ENCODE measurements around the gene HERC2.

Gene HERC2

DNA sequence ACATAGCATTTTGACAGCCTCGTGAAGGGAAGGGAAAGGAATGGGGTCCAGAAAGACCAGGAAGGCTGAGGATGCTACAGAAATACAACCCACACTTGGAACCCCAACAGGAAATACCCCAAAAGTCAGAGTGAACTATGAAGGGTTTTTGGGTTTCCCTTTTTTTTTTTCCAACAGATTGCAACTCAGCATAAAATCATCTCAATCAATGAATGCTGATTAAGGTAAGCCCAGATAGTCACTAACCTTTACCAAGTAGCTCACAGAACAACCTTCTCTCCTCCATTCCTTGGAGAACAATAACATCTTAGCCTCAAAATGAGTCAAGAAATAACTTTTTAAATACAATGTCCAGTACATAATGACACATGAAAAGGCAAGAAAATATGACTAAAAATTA, 129.2 kb downstream of the HERC2 start:
- no peak for DNase-seq (ENCODE audit: extremely low read depth, low read depth)
- TF ChIP-seq, protein P1, sequence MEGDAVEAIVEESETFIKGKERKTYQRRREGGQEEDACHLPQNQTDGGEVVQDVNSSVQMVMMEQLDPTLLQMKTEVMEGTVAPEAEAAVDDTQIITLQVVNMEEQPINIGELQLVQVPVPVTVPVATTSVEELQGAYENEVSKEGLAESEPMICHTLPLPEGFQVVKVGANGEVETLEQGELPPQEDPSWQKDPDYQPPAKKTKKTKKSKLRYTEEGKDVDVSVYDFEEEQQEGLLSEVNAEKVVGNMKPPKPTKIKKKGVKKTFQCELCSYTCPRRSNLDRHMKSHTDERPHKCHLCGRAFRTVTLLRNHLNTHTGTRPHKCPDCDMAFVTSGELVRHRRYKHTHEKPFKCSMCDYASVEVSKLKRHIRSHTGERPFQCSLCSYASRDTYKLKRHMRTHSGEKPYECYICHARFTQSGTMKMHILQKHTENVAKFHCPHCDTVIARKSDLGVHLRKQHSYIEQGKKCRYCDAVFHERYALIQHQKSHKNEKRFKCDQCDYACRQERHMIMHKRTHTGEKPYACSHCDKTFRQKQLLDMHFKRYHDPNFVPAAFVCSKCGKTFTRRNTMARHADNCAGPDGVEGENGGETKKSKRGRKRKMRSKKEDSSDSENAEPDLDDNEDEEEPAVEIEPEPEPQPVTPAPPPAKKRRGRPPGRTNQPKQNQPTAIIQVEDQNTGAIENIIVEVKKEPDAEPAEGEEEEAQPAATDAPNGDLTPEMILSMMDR (IDR thresholded peaks at IDR 0.05; ENCODE audit: low read depth, low read length, missing control alignments), result no peak
- no peak overlapping the region for H3K4me3 ChIP-seq (replicated peaks; ENCODE audit: low read depth, low read length)

DNA sequence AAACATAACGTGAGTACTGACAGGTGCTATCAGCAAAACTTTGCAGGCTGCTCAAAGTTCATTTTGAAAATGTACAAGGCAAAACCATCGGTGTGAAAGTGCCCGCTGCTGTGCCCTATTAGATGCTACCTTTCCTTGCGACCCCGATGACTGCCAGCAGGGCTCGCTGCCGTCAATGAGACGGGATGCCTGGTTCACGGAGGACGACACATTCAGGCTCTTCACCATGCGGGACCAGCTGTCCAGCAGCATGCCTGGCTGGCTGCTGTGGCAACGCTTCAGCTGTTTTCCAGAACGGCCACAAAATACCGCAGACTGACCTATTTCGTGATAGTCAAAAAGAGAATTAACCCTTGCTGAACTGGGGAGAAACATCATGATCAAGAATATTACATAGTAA, 130.1 kb downstream of the HERC2 start:
- DNase-seq (ENCODE audit: extremely low read depth, low read depth), result peak; percentile 10
- no peak overlapping the region for H3K4me3 ChIP-seq (replicated peaks; ENCODE audit: low read depth, low read length)
- TF ChIP-seq, protein P1 (IDR thresholded peaks at IDR 0.05; ENCODE audit: low read depth, low read length, missing control alignments), result peak; percentile 16

DNA sequence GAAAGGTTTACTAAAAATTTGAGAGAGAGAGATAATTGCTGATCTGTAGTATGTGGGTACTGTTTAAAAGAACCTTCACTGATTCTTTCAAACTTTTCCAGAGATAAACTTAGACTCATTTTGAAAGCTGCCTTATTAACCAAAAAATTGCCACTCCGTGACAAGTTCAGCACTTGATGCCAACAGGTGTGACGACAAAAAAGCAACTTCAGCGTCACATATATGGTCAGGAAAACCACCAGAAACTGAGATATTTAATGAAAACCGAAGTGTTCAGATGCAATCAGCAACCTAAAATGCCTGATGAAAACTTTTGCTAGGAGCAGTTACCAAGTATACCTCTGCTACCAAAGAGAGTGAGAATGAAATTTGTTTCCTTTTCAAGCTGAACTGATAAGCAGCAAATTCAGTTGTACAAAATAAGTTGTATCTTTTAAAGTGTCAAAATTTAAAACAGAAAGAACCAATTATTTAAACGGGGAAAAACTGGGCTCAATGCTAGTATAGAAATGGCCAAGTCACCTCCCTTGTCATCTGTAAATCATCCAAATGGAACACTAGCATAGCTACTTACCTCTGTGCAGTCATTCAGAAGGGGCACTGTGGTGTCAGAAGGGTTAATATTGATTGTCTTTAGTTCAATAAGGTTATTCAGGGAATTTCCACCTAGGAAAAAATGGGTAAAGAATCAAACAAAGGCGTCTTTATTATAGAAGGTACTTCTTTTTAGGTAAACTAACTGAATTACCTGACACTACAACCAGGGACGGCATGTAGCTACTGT, 131.4 kb downstream of the HERC2 start:
- no peak overlapping the region for H3K4me3 ChIP-seq (replicated peaks; ENCODE audit: low read depth, low read length)
- TF ChIP-seq, protein P1 (IDR thresholded peaks at IDR 0.05; ENCODE audit: low read depth, low read length, missing control alignments), result no peak
- DNase-seq (ENCODE audit: extremely low read depth, low read depth), result no peak

DNA sequence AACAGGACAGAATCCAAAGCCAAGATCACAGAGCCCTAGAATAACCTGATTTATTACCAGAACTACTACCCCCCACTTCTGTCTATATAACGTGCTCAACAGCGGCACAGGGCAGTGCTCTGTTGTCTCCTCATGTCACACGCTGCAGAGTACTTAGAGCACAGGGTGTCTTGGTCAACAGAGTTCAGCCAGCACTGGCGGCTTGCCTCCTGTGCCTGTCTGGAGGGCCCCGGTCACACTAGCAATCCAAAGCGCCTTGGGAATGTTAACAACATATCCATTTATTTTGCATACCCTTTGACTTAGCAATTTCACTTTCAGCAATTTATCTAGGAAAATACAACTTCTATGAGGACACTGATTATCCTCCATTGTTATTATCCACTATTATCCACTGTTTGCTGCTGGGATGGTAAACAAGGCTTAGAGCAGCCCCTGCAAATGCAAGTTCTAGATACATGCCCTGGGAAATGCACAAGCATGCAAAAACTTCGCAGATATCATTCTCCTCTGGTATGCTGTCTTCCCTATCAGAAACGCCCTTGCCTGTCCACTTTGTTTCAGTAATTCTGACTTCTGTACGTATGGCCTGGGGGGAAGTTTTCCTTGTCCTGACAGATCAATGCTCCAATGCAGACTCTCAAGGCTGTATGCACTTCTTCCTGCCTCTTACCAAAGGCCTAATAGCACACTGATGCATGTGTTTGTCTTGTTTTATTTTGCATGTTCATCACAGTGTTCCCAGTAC, 136.7 kb downstream of the HERC2 start:
- TF ChIP-seq, protein P1 (IDR thresholded peaks at IDR 0.05; ENCODE audit: low read depth, low read length, missing control alignments), result no peak
- H3K4me3 ChIP-seq (replicated peaks; ENCODE audit: low read depth, low read length), result no peak overlapping the region
- DNase-seq (ENCODE audit: extremely low read depth, low read depth), result no peak

DNA sequence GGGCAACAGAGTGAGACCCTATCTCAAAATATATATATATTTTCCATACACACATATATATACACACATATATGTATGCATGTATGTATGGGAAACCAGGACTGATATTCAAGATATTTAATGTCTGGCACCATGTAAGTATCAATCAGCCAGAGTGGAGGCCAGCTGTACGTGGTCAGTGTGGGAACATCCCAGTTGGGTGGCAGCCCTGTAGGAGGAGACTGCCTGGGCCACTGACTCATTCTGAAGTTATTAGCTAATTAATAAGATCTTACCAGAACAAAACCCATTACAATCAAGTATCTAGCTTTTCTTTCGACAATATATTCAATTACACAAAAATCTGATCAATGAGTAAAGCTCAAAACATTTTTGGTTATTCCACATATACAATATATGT, 137.8 kb downstream of the HERC2 start:
- no peak overlapping the region for H3K4me3 ChIP-seq (replicated peaks; ENCODE audit: low read depth, low read length)
- DNase-seq (ENCODE audit: extremely low read depth, low read depth), result no peak
- TF ChIP-seq, protein P1 (IDR thresholded peaks at IDR 0.05; ENCODE audit: low read depth, low read length, missing control alignments), result no peak

DNA sequence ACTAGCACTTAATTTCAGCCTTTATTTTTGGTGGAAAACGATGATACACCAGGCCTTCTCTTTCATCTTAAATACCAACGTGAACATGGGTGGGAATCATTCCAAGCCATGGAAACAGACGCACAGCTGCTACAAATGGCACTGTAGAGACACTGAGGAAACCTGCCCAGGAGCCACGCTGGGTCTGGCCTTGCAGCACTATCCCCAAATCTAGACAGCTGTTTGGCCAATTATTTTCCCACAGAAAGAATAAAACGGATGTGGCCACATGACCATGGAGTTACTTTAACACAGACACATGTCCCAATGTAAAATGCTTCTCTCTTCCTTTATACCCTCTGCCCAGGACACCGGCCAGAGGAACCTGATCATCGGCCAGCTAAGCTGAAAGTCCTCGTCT, 139.2 kb downstream of the HERC2 start:
- TF ChIP-seq, protein P1 (IDR thresholded peaks at IDR 0.05; ENCODE audit: low read depth, low read length, missing control alignments), result no peak
- no peak for DNase-seq (ENCODE audit: extremely low read depth, low read depth)
- no peak overlapping the region for H3K4me3 ChIP-seq (replicated peaks; ENCODE audit: low read depth, low read length)

Measured in HFF-Myc (cell line).